IMR-90 (cell line): ENCODE data around the gene HMGN1. TPM values are rescaled to one million over a fixed set of nuclear protein-coding genes. Genes with fewer than 3 reads are reported as not detected.
A peak's percentile ranks its signal among the peaks of the same experiment; 100 is the strongest.

Source experiments
- ATAC-seq: fragments of 200-7000 bp; cut with Tn5 transposase; 2 replicates; pipeline ENCODE4 v1.9.1; 2020; ENCODE audit warnings: low read depth, mild to moderate bottlenecking, moderate library complexity
- BruUV-seq: library from RNA; stranded (reverse); fragments of 400-500 nt; replicated peaks from 2 replicates; lab custom pipeline; 2021; lab: Mats Ljungman, UMichigan
- CTCF ChIA-PET: fragments of 300-600 bp; formaldehyde crosslinking; extraction: SDS; loops from one replicate; lab custom pipeline; 2021; ENCODE audit warnings: antibody characterized with exemption; lab: Yijun Ruan, JAX
- POLR2A ChIA-PET: fragments of 300-600 bp; sonication (Branson Sonifier 250); formaldehyde crosslinking; loops from one replicate; lab custom pipeline; 2022; ENCODE audit warnings: antibody characterized with exemption; ENCODE audit not compliant: unreplicated experiment; lab: Charles Lee
- DNase-seq: peaks from one replicate; pipeline ENCODE4 v3.0.0; 2013
- H2AFZ ChIP-seq: replicated peaks from 2 replicates; pipeline ENCODE3; 2013; ENCODE audit warnings: low read length, mild to moderate bottlenecking; ENCODE audit not compliant: poor library complexity
- H2AK5ac ChIP-seq: 2 replicates; pipeline ENCODE4 v1.6.1; 2013; ENCODE audit warnings: low read depth, low read length, inconsistent platforms
- H2AK9ac ChIP-seq: replicated peaks from 2 replicates; pipeline ENCODE3; 2013; ENCODE audit warnings: mild to moderate bottlenecking, low read depth, low read length, moderate library complexity; ENCODE audit not compliant: poor library complexity
- H2BK120ac ChIP-seq: 2 replicates; pipeline ENCODE4 v1.6.1; 2013; ENCODE audit warnings: low read depth, low read length, inconsistent platforms
- H2BK15ac ChIP-seq: 3 replicates; pipeline ENCODE4 v1.6.1; 2013; ENCODE audit warnings: low read depth, low read length, inconsistent platforms
- H2BK20ac ChIP-seq: 2 replicates; pipeline ENCODE4 v1.6.1; 2013; ENCODE audit warnings: low read depth, mild to moderate bottlenecking, inconsistent platforms, low read length, moderate library complexity
- H2BK5ac ChIP-seq: 2 replicates; pipeline ENCODE4 v1.6.1; 2013; ENCODE audit warnings: mild to moderate bottlenecking, low read depth, low read length, inconsistent platforms; ENCODE audit not compliant: poor library complexity, severe bottlenecking
- H3K14ac ChIP-seq: replicated peaks from 2 replicates; pipeline ENCODE4 v1.6.1; 2013; ENCODE audit warnings: low read depth, low read length, inconsistent platforms
- H3K18ac ChIP-seq: 2 replicates; pipeline ENCODE4 v1.6.1; 2013; ENCODE audit warnings: low read depth, low read length, control low read depth
- H3K23ac ChIP-seq: 2 replicates; pipeline ENCODE4 v1.6.1; 2013; ENCODE audit warnings: low read depth, low read length, inconsistent platforms
- H3K27ac ChIP-seq: 2 replicates; pipeline ENCODE4 v1.5.1; 2013; ENCODE audit warnings: mild to moderate bottlenecking, control low read depth, low read length; ENCODE audit not compliant: insufficient read depth
- H3K27me3 ChIP-seq: 2 replicates; pipeline ENCODE4 v1.6.1; 2013; ENCODE audit warnings: low read length; ENCODE audit not compliant: control insufficient read depth, insufficient read depth
- H3K36me3 ChIP-seq: 2 replicates; pipeline ENCODE4 v1.6.1; 2013; ENCODE audit warnings: low read length, mixed read lengths; ENCODE audit not compliant: control insufficient read depth, insufficient read depth
- H3K4ac ChIP-seq: 2 replicates; pipeline ENCODE4 v1.6.1; 2013; ENCODE audit warnings: low read depth, low read length, inconsistent platforms
- H3K4me1 ChIP-seq: 2 replicates; pipeline ENCODE4 v1.6.1; 2013; ENCODE audit warnings: low read length, mixed read lengths; ENCODE audit not compliant: control insufficient read depth, insufficient read depth
- H3K4me2 ChIP-seq: 2 replicates; pipeline ENCODE4 v1.6.1; 2013; ENCODE audit warnings: low read depth, mild to moderate bottlenecking, control low read depth, low read length, moderate library complexity
- H3K4me3 ChIP-seq: 2 replicates; pipeline ENCODE4 v1.5.1; 2013; ENCODE audit warnings: low read depth, mild to moderate bottlenecking, control low read depth, low read length, moderate library complexity; ENCODE audit not compliant: insufficient read depth
- H3K56ac ChIP-seq: 2 replicates; pipeline ENCODE4 v1.6.1; 2013; ENCODE audit warnings: low read length, inconsistent platforms; ENCODE audit not compliant: insufficient read depth; ENCODE audit errors: extremely low read depth
- H3K79me1 ChIP-seq, 2 experiments: 2 replicates each; pipeline ENCODE4 v1.6.1; 2013; ENCODE audit warnings: low read length in 2 of 2, inconsistent platforms in 1 of 2, low read depth in 1 of 2
- H3K9ac ChIP-seq: 2 replicates; pipeline ENCODE4 v1.6.1; 2013; ENCODE audit warnings: low read depth, low read length, control low read depth
- H3K9me1 ChIP-seq: 2 replicates; pipeline ENCODE4 v1.6.1; 2013; ENCODE audit warnings: low read length, inconsistent platforms; ENCODE audit not compliant: insufficient read depth
- H3K9me3 ChIP-seq: 2 replicates; pipeline ENCODE4 v1.6.1; 2013; ENCODE audit warnings: low read length; ENCODE audit not compliant: control insufficient read depth, insufficient read depth
- H4K20me1 ChIP-seq: 2 replicates; pipeline ENCODE4 v1.6.1; 2013; ENCODE audit warnings: low read length, inconsistent platforms; ENCODE audit not compliant: insufficient read depth
- H4K5ac ChIP-seq: 2 replicates; pipeline ENCODE4 v1.6.1; 2013; ENCODE audit warnings: mild to moderate bottlenecking, low read depth, low read length, control low read depth
- H4K8ac ChIP-seq, 2 experiments: 2 replicates each; pipeline ENCODE4 v1.6.1; 2013; ENCODE audit warnings: low read depth in 2 of 2, low read length in 2 of 2, control low read depth in 1 of 2, inconsistent platforms in 1 of 2
- H4K91ac ChIP-seq: 2 replicates; pipeline ENCODE4 v1.6.1; 2013; ENCODE audit warnings: low read depth, low read length, inconsistent platforms; ENCODE audit not compliant: insufficient read depth
- CHD1 ChIP-seq: IDR thresholded peaks from 2 replicates; pipeline ENCODE4 v1.6.1; 2012; ENCODE audit warnings: low read depth, low read length, improper control_type of control experiment
- ELK1 ChIP-seq: fragments of 150-350 bp; IDR thresholded peaks from 2 replicates; pipeline ENCODE4 v1.6.1; 2016; ENCODE audit warnings: low read depth, mild to moderate bottlenecking, low read length, moderate library complexity, borderline replicate concordance
- FOS ChIP-seq: fragments of 150-350 bp; IDR thresholded peaks from 2 replicates; pipeline ENCODE4 v1.6.1; 2016; ENCODE audit warnings: low read depth, low read length
- MAFK ChIP-seq: IDR thresholded peaks from 2 replicates; pipeline ENCODE4 v1.6.1; 2012; ENCODE audit warnings: low read depth, low read length, improper control_type of control experiment
- MXI1 ChIP-seq: IDR thresholded peaks from 2 replicates; pipeline ENCODE4 v1.6.1; 2012; ENCODE audit warnings: low read depth, mild to moderate bottlenecking, low read length, moderate library complexity, borderline replicate concordance
- RAD21 ChIP-seq: IDR thresholded peaks from 2 replicates; pipeline ENCODE4 v1.6.1; 2012; ENCODE audit warnings: low read length, improper control_type of control experiment
- RFX5 ChIP-seq: IDR thresholded peaks from 2 replicates; pipeline ENCODE4 v1.8.0; 2012; ENCODE audit warnings: low read depth, mild to moderate bottlenecking, low read length, moderate library complexity
- WGBS, 2 experiments: methylation state at CpG; one replicate each; pipeline versions ENCODE4 v1.1.5 to v1.1.7; 2013; ENCODE audit warnings: missing lambda C conversion rate in 2 of 2; ENCODE audit not compliant: insufficient read length in 1 of 2; ENCODE audit errors: extremely low coverage in 2 of 2; 5-methylcytosine and 5-hydroxymethylcytosine counted together
- dilution Hi-C: fragments of 300-500 bp; cut with HindIII; formaldehyde crosslinking; loops from one replicate; pipeline ENCODE4 v1.14.3; 2018; ENCODE audit warnings: low sequenced_read_pairs; ENCODE audit not compliant: unreplicated experiment
- in situ Hi-C: fragments of 300-500 bp; cut with MboI; formaldehyde crosslinking; loops from 3 replicates; pipeline ENCODE4 v1.14.3; 2019; ENCODE audit warnings: low sequenced_read_pairs, inconsistent platforms, mixed read lengths
- intact Hi-C: fragments of 100-400 bp; cut with micrococcal nuclease; formaldehyde crosslinking; loops from 2 replicates; pipeline ENCODE4 v1.10.0; 2022
- polyA plus RNA-seq, 3 experiments: library from polyadenylated mRNA; depleted of rRNA; stranded (reverse); fragments of >200 nt; gene quantifications; 2 replicates each; pipeline ENCODE4 v1.2.3, GENCODE V29; 2012; ENCODE audit warnings: low replicate concordance in 1 of 3
- total RNA-seq: library from RNA; depleted of rRNA; stranded (reverse); fragments of >200 nt; gene quantifications from 2 replicates; pipeline ENCODE4 v1.2.3, GENCODE V29; 2012

Gene HMGN1
- total and polyA plus RNA-seq, 2 of the 4 experiments (the other 2 are of a cell fraction): 55.2 to 155 TPM

GRCh38 chr21:39363607-39364555 lies 15.0 kb upstream of the HMGN1 start:
- intact Hi-C loops: no loop called here
- ATAC-seq: peak; percentile 88
- POLR2A ChIA-PET: no interaction called here

More at GRCh38 chr21:39363607-39364555, 15.0 kb upstream of the HMGN1 start:
- H3K4me1 ChIP-seq: peaks cover 18% of the 10 kb centered on the region
- peak overlapping the region; percentile 23; the same call in 1 of the 2 replicates for H3K56ac ChIP-seq
- no peaks in the 10 kb centered on the region for H3K27me3 ChIP-seq
- H3K79me1 ChIP-seq: no peaks in the 10 kb centered on the region
- H3K36me3 ChIP-seq: no peaks in the 10 kb centered on the region
- H3K23ac ChIP-seq: peak overlapping the region; percentile 82
- H3K4ac ChIP-seq: peak overlapping the region; percentile 94
- peak overlapping the region; percentile 84 for H2BK20ac ChIP-seq
- H2AK9ac ChIP-seq: no peak overlapping the region
- H2BK15ac ChIP-seq: peak overlapping the region; percentile 26; the same call in 2 of the 3 replicates
- peaks cover 12% of the 10 kb centered on the region for H3K9me1 ChIP-seq
- peak overlapping the region; percentile 77 for H4K5ac ChIP-seq
- no peak for TF ChIP-seq MXI1
- no peak for TF ChIP-seq CHD1
- no peak for TF ChIP-seq RAD21
- TF ChIP-seq FOS: no peak
- no peak for TF ChIP-seq MAFK
- no peak for TF ChIP-seq ELK1
- no peak for TF ChIP-seq RFX5
- peak; percentile 71 for DNase-seq
- H2BK5ac ChIP-seq: peak overlapping the region; percentile 95
- H4K8ac ChIP-seq: peak overlapping the region in 1 of 2 experiments; percentile 55; a peak in 2 of 4 replicates
- CTCF ChIA-PET: interaction anchor here (0.8 to 0.9 kb wide), 2 partner anchors 10 to 27 kb away, joined by 3 to 4 read pairs; no protein-coding TSS in a partner anchor
- peak overlapping the region; percentile 81 for H4K91ac ChIP-seq
- peak overlapping the region; percentile 54 for H3K14ac ChIP-seq
- H3K27ac ChIP-seq: peak overlapping the region; percentile 77; the same call in 1 of the 2 replicates
- in situ Hi-C loops (no loop called here), dilution Hi-C loops (no loop called here)
- peak overlapping the region; percentile 77 for H3K4me2 ChIP-seq
- no TSS peak for BruUV-seq
- H3K18ac ChIP-seq: peak overlapping the region; percentile 95
- H2AK5ac ChIP-seq: peak overlapping the region; percentile 47; the same call in 1 of the 2 replicates
- H4K20me1 ChIP-seq: no peaks in the 10 kb centered on the region
- no peak overlapping the region for H3K9ac ChIP-seq
- peak overlapping the region; percentile 95 for H2BK120ac ChIP-seq
- no peak overlapping the region for H3K4me3 ChIP-seq
- H3K9me3 ChIP-seq: no peaks in the 10 kb centered on the region
- no peak overlapping the region for H2AFZ ChIP-seq
- no CpG with 5 or more reads among the region's 6 CpGs for WGBS, 2 experiments
